ENCODE results near the gene PACSIN2. TPM values are rescaled to one million over a fixed set of nuclear protein-coding genes. Genes with fewer than 3 reads are reported as not detected.

The PACSIN2 gene
- total RNA-seq, 1 experiment from 2014 or later, result 103 TPM

DNA sequence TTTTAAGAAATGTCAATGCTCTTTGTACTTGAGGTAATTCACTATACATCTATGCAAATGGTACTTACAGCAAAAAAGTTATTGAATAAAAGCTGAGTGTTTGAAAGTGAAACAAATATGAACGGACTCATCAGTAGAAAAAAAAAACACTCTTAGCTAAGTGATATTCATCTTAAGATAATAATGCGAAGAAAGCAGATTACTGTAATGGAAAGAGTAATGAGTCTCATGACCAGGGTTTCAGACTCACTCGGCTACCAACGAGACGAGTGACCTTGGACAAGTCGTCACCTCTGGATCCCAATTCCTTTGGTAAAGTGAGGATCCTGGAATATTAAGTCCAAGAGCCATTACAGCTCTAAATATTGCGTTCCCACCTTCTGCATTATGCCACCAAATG lies 57.0 kb downstream of the PACSIN2 start:
- Histone ChIP-seq H3F3A (ENCODE audit: insufficient read depth, low read depth) (peaks cover 48% of the 10 kb centered on the region), H3K79me2 (ENCODE audit: low read depth) (peaks cover 96% of the 10 kb centered on the region), H3K9me3 (ENCODE audit: insufficient read depth, low read depth) (no peaks in the 10 kb centered on the region), H3K36me3 (ENCODE audit: low read depth) (peaks cover 14% of the 10 kb centered on the region; the same call in 1 of the 2 replicates), H3K27me3 (ENCODE audit: insufficient read depth, low read depth) (no peaks in the 10 kb centered on the region), H3K9me2 (ENCODE audit: insufficient read depth) (no peaks in the 10 kb centered on the region), H3K27ac (no peak overlapping the region), H4K20me1 (ENCODE audit: insufficient read depth) (no peaks in the 10 kb centered on the region), H3K4me2 (no peak overlapping the region), H3K4me1 (replicated peaks; ENCODE audit: insufficient read depth) (peaks cover 44% of the 10 kb centered on the region), H3K4me3 (no peak overlapping the region), H2AFZ (no peak overlapping the region)
- intact Hi-C loops (cut with micrococcal nuclease; ENCODE audit: unreplicated experiment), result loop anchor here (2.0 kb wide), 1 partner anchor 17 kb away; no protein-coding TSS in a partner anchor
- TF ChIP-seq EZH2 (IDR thresholded peaks at IDR 0.05; ENCODE audit: low read depth) (no peak), CTCF (conservative IDR thresholded peaks at IDR 0.05) (no peak)
- ChIA-PET CTCF (no interaction called here), POLR2A (ENCODE audit: unreplicated experiment) (interaction anchor here (0.6 kb wide), 2 partner anchors 10 to 32 kb away, joined by 3 to 6 read pairs; no protein-coding TSS in a partner anchor)
- DNase-seq, result no peak
- BruUV-seq (replicated peaks), result no TSS peak

DNA sequence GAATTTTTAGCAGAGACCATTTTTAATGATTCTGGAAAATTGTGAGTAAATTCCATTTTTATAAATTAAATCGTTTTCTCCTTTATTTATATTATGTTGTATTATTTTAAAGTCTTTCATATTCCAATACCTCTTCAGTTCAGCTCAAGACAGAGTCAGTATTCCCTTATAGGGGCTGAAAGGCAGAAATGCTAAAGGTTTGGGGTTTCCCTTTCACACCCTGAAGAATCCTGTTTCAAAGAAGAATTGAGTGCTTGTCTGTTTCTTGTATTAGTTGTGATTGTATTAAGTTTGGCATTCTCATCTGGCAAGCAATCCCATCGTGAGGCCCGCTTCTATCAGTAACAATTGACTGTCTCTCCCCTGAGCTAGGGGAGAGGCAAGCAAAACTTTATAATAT lies 57.4 kb downstream of the PACSIN2 start:
- Histone ChIP-seq H3K4me1 (replicated peaks; ENCODE audit: insufficient read depth) (peaks cover 40% of the 10 kb centered on the region), H3K9me3 (ENCODE audit: insufficient read depth, low read depth) (no peaks in the 10 kb centered on the region), H3K4me2 (no peak overlapping the region), H3K36me3 (ENCODE audit: low read depth) (peaks cover 14% of the 10 kb centered on the region; the same call in 1 of the 2 replicates), H3K9me2 (ENCODE audit: insufficient read depth) (no peaks in the 10 kb centered on the region), H3K4me3 (no peak overlapping the region), H3F3A (ENCODE audit: insufficient read depth, low read depth) (peaks cover 49% of the 10 kb centered on the region), H3K79me2 (ENCODE audit: low read depth) (peaks cover 98% of the 10 kb centered on the region), H4K20me1 (ENCODE audit: insufficient read depth) (no peaks in the 10 kb centered on the region), H3K27me3 (ENCODE audit: insufficient read depth, low read depth) (no peaks in the 10 kb centered on the region), H2AFZ (no peak overlapping the region), H3K27ac (no peak overlapping the region)
- no peak for DNase-seq
- TF ChIP-seq EZH2 (IDR thresholded peaks at IDR 0.05; ENCODE audit: low read depth) (no peak), CTCF (conservative IDR thresholded peaks at IDR 0.05) (no peak)
- BruUV-seq (replicated peaks), result no TSS peak
- intact Hi-C loops (cut with micrococcal nuclease; ENCODE audit: unreplicated experiment), result no loop called here
- CTCF ChIA-PET, result no interaction called here
- POLR2A ChIA-PET (ENCODE audit: unreplicated experiment), result interaction anchor here (0.6 kb wide), 1 partner anchor 32 kb away, joined by 3 read pairs; no protein-coding TSS in a partner anchor

DNA sequence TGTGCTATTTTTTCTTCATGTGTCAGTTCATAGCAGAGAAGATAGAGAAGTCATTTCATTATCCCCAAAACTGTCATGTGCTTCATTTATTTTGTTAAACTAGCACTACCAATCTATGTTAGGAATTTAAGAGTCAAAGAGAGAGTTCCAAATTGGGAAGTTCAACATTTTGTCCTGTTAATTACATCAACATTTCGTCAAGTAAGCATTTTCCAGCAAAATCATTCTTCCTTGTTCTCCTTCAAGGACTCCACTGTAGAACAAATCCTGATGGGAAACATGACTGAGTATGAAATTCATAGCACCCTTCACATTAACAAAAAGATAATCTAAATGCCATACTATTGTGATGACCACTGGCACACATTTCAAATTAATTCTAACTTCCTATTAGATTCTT lies 59.1 kb downstream of the PACSIN2 start:
- POLR2A ChIA-PET (ENCODE audit: unreplicated experiment), result no interaction called here

More for the DNA sequence above, 59.1 kb downstream of the PACSIN2 start:
- no peak overlapping the region for H3K27ac ChIP-seq
- H3K79me2 ChIP-seq (ENCODE audit: low read depth), result peaks cover 98% of the 10 kb centered on the region
- peaks cover 14% of the 10 kb centered on the region; the same call in 1 of the 2 replicates for H3K36me3 ChIP-seq (ENCODE audit: low read depth)
- peaks cover 36% of the 10 kb centered on the region for H3F3A ChIP-seq (ENCODE audit: insufficient read depth, low read depth)
- no peaks in the 10 kb centered on the region for H3K9me2 ChIP-seq (ENCODE audit: insufficient read depth)
- H3K27me3 ChIP-seq (ENCODE audit: insufficient read depth, low read depth), result no peaks in the 10 kb centered on the region
- H3K4me3 ChIP-seq, result no peak overlapping the region
- no peaks in the 10 kb centered on the region for H3K9me3 ChIP-seq (ENCODE audit: insufficient read depth, low read depth)
- TF ChIP-seq EZH2 (IDR thresholded peaks at IDR 0.05; ENCODE audit: low read depth), result no peak
- TF ChIP-seq CTCF (conservative IDR thresholded peaks at IDR 0.05), result no peak
- H2AFZ ChIP-seq, result no peak overlapping the region
- BruUV-seq (replicated peaks), result no TSS peak
- DNase-seq, result no peak
- H4K20me1 ChIP-seq (ENCODE audit: insufficient read depth), result no peaks in the 10 kb centered on the region
- intact Hi-C loops (cut with micrococcal nuclease; ENCODE audit: unreplicated experiment), result no loop called here
- peaks cover 23% of the 10 kb centered on the region for H3K4me1 ChIP-seq (replicated peaks; ENCODE audit: insufficient read depth)
- no peak overlapping the region for H3K4me2 ChIP-seq
- CTCF ChIA-PET, result no interaction called here
